Endothelial cell (in vitro differentiated cells): ENCODE results near the gene CLIP3. TPM values are rescaled to one million over a fixed set of nuclear protein-coding genes. Genes with fewer than 3 reads are reported as not detected.
"Not testable (repeated sequence)": the region's sequence is repeated elsewhere in the genome, so short reads cannot be mapped to it uniquely, and the experiment has no call there.

ENCODE experiments used
- DNase-seq: peaks from one replicate; pipeline ENCODE4 v3.0.0; 2021; ENCODE audit warnings: low spot score
- H3K27ac Mint-ChIP-seq: one replicate; pipeline ENCODE4 v1.8.0; 2021; ENCODE audit warnings: mixed read lengths, inconsistent platforms; ENCODE audit not compliant: unreplicated experiment
- H3K27me3 Mint-ChIP-seq: one replicate; pipeline ENCODE4 v1.8.0; 2021; ENCODE audit warnings: mild to moderate bottlenecking, moderate library complexity, mixed read lengths, inconsistent platforms; ENCODE audit not compliant: unreplicated experiment
- H3K36me3 Mint-ChIP-seq: one replicate; pipeline ENCODE4 v1.8.0; 2021; ENCODE audit warnings: mild to moderate bottlenecking, low read depth, mixed read lengths, inconsistent platforms; ENCODE audit not compliant: unreplicated experiment
- H3K4me1 Mint-ChIP-seq: one replicate; pipeline ENCODE4 v1.8.0; 2021; ENCODE audit warnings: mild to moderate bottlenecking, mixed read lengths, inconsistent platforms; ENCODE audit not compliant: unreplicated experiment
- H3K4me3 Mint-ChIP-seq: one replicate; pipeline ENCODE4 v1.8.0; 2021; ENCODE audit warnings: mild to moderate bottlenecking, mixed read lengths, inconsistent platforms; ENCODE audit not compliant: unreplicated experiment
- H3K9me3 Mint-ChIP-seq: one replicate; pipeline ENCODE4 v1.8.0; 2021; ENCODE audit warnings: mixed read lengths, inconsistent platforms; ENCODE audit not compliant: unreplicated experiment
- CTCF ChIP-seq: fragments of 200-600 bp; sonication (generic); IDR thresholded peaks from one replicate; pipeline ENCODE4 v1.5.0; 2021; ENCODE audit warnings: antibody characterized with exemption; ENCODE audit not compliant: unreplicated experiment
- total RNA-seq: library from RNA; stranded (reverse); fragmentation: NEBNext Ultra II Directional; extraction: Animal tissue kit (Norgen Biotek cat#: 25700); gene quantifications from one replicate; pipeline ENCODE4 v1.2.1, GENCODE V29; 2021; ENCODE audit not compliant: unreplicated experiment

Gene CLIP3
- total RNA-seq, 1 donor from 2014 or later = 94.8 TPM

GRCh38 chr19:36073121-36073876 is 40.6 kb upstream of the CLIP3 start:
- H3K9me3 Mint-ChIP-seq = no peaks in the 10 kb centered on the region
- H3K27ac Mint-ChIP-seq = no peak overlapping the region
- DNase-seq = no peak
- H3K36me3 Mint-ChIP-seq = peaks cover 29% of the 10 kb centered on the region
- H3K27me3 Mint-ChIP-seq = peaks cover 1% of the 10 kb centered on the region
- no peak for TF ChIP-seq CTCF
- no peaks in the 10 kb centered on the region for H3K4me1 Mint-ChIP-seq
- H3K4me3 Mint-ChIP-seq = no peak overlapping the region

- Mint-ChIP-seq H3K36me3 (peaks cover 37% of the 10 kb centered on the region), H3K9me3 (no peaks in the 10 kb centered on the region), H3K27me3 (peaks cover 4% of the 10 kb centered on the region), H3K4me3 (no peak overlapping the region), H3K4me1 (no peaks in the 10 kb centered on the region), H3K27ac (no peak overlapping the region)
- no peak for DNase-seq
- TF ChIP-seq CTCF = no peak
Observed at GRCh38 chr19:36072081-36072480, 39.4 kb upstream of the CLIP3 start.

- H3K27me3 Mint-ChIP-seq, H3K9me3 Mint-ChIP-seq, H3K4me1 Mint-ChIP-seq, DNase-seq, H3K4me3 Mint-ChIP-seq, H3K27ac Mint-ChIP-seq: not testable (repeated sequence)
- H3K36me3 Mint-ChIP-seq = peaks cover 41% of the 10 kb centered on the region
Observed at GRCh38 chr19:36068810-36069499, 36.3 kb upstream of the CLIP3 start.

- peak overlapping the region; percentile 62 for H3K4me3 Mint-ChIP-seq
- no peak overlapping the region for H3K27ac Mint-ChIP-seq
- TF ChIP-seq CTCF = no peak
- no peaks in the 10 kb centered on the region for H3K4me1 Mint-ChIP-seq
- H3K9me3 Mint-ChIP-seq = no peaks in the 10 kb centered on the region
- DNase-seq = no peak
- peaks cover 4% of the 10 kb centered on the region for H3K27me3 Mint-ChIP-seq
- H3K36me3 Mint-ChIP-seq = peaks cover 36% of the 10 kb centered on the region
Observed at GRCh38 chr19:36067681-36068080, 35.0 kb upstream of the CLIP3 start.

GRCh38 chr19:36064826-36065225 is 32.2 kb upstream of the CLIP3 start:
- TF ChIP-seq CTCF = no peak
- peaks cover 6% of the 10 kb centered on the region for H3K27me3 Mint-ChIP-seq
- H3K27ac Mint-ChIP-seq = no peak overlapping the region
- no peak overlapping the region for H3K4me3 Mint-ChIP-seq
- H3K4me1 Mint-ChIP-seq = peaks cover 7% of the 10 kb centered on the region
- no peak for DNase-seq
- H3K36me3 Mint-ChIP-seq = peaks cover 25% of the 10 kb centered on the region
- H3K9me3 Mint-ChIP-seq = no peaks in the 10 kb centered on the region
